K562 (cell line): ENCODE results near the gene TRPM2. TPM values are rescaled to one million over a fixed set of nuclear protein-coding genes. Genes with fewer than 3 reads are reported as not detected.

Experiments used
- ATAC-seq: fragments of 200-7000 bp; cut with Tn5 transposase; 3 replicates; pipeline ENCODE4 v1.9.1; 2020; ENCODE audit warnings: moderate library complexity
- BruUV-seq: library from RNA; stranded (reverse); fragments of 400-500 nt; replicated peaks from 2 replicates; lab custom pipeline; 2021; lab: Mats Ljungman, UMichigan
- CTCF ChIA-PET: fragments of 300-600 bp; formaldehyde crosslinking; extraction: SDS; loops from one replicate; lab custom pipeline; 2021; ENCODE audit warnings: low intra/inter-chr PET ratio; lab: Yijun Ruan, JAX
- POLR2A ChIA-PET: fragments of 300-600, 350-650 bp; sonication (Branson Sonifier 250); formaldehyde crosslinking; extraction: SDS; loops from one replicate; lab custom pipeline; 2021; ENCODE audit warnings: antibody characterized with exemption, inconsistent platforms; lab: Yijun Ruan, JAX
- DNase-seq, 4 experiments: peaks; one replicate each; pipeline versions ENCODE4 v3.0.0 to v3.0.0-alpha.2; 2011 to 2018; ENCODE audit warnings: low spot score in 3 of 4, mixed read lengths in 3 of 4; ENCODE audit errors: extremely low read depth in 1 of 4
- FAIRE-seq: peaks from 2 replicates; lab custom pipeline; 2011; peaks lifted over from hg19 to GRCh38; lab: Jason Lieb, UNC
- H2AFZ ChIP-seq: 2 replicates; pipeline ENCODE4 v1.6.0; 2011; ENCODE audit warnings: low read depth, low read length, control low read depth, inconsistent platforms
- H3K27ac ChIP-seq: fragments of 200-600 bp; 3 replicates; pipeline ENCODE4 v1.8.0; 2011; ENCODE audit warnings: low read depth, mild to moderate bottlenecking, control low read depth, inconsistent platforms, low read length, moderate library complexity, mixed read lengths; ENCODE audit errors: extremely low read depth
- H3K27me3 ChIP-seq, 2 experiments: fragments of 300-600 bp in 1 of 2; 2 replicates in 1 of 2; 3 replicates in 1 of 2; pipeline versions ENCODE4 v1.6.0 to v1.8.0; 2011; ENCODE audit warnings: inconsistent platforms in 2 of 2, low read length in 2 of 2, mild to moderate bottlenecking in 1 of 2, mixed read lengths in 1 of 2, moderate library complexity in 1 of 2; ENCODE audit not compliant: control insufficient read depth in 2 of 2, insufficient read depth in 2 of 2
- H3K36me3 ChIP-seq: fragments of 300-600 bp; 3 replicates; pipeline ENCODE4 v1.8.0; 2011; ENCODE audit warnings: mild to moderate bottlenecking, low read length, inconsistent platforms; ENCODE audit not compliant: control insufficient read depth, insufficient read depth
- H3K4me1 ChIP-seq, 2 experiments: fragments of 200-600 bp in 1 of 2; replicated peaks in 1 of 2; 2 replicates in 1 of 2; 3 replicates in 1 of 2; pipeline versions ENCODE4 v1.5.1 to v1.8.0; 2011; ENCODE audit warnings: inconsistent platforms in 2 of 2, low read length in 2 of 2, mild to moderate bottlenecking in 1 of 2, mixed read lengths in 1 of 2, moderate library complexity in 1 of 2; ENCODE audit not compliant: control insufficient read depth in 2 of 2, insufficient read depth in 2 of 2
- H3K4me2 ChIP-seq: 2 replicates; pipeline ENCODE4 v1.6.1; 2011; ENCODE audit warnings: low read length, control low read depth, inconsistent platforms, mixed read lengths; ENCODE audit not compliant: insufficient read depth
- H3K4me3 ChIP-seq: fragments of 200-600 bp; sonication (generic), shearing (Covaris generic); 2 replicates; pipeline ENCODE4 v1.5.1; 2016; ENCODE audit warnings: control low read depth, inconsistent platforms
- H3K79me2 ChIP-seq: fragments of 200-600 bp; 3 replicates; pipeline ENCODE4 v1.8.0; 2011; ENCODE audit warnings: low read length, inconsistent platforms; ENCODE audit not compliant: control insufficient read depth, insufficient read depth
- H3K9ac ChIP-seq, 2 experiments: 2 replicates each; pipeline versions ENCODE4 v1.6.0 to v1.6.1; 2011; ENCODE audit warnings: low read depth in 2 of 2, low read length in 2 of 2, control low read depth in 1 of 2, inconsistent platforms in 1 of 2, mild to moderate bottlenecking in 1 of 2, mixed read lengths in 1 of 2; ENCODE audit not compliant: insufficient read depth in 1 of 2
- H3K9me1 ChIP-seq: one replicate; pipeline ENCODE4 v1.6.0; 2011; ENCODE audit warnings: inconsistent platforms, mild to moderate bottlenecking, low read length, moderate library complexity; ENCODE audit not compliant: control insufficient read depth, insufficient read depth
- H3K9me3 ChIP-seq: replicated peaks from 2 replicates; pipeline ENCODE4 v1.5.1; 2011; ENCODE audit warnings: low read depth, low read length, inconsistent platforms; ENCODE audit not compliant: control insufficient read depth, insufficient read depth
- H4K20me1 ChIP-seq: replicated peaks from 2 replicates; pipeline ENCODE4 v1.6.1; 2011; ENCODE audit warnings: low read length, inconsistent platforms, mixed read lengths; ENCODE audit not compliant: control insufficient read depth, insufficient read depth
- MYNN ChIP-seq, 2 experiments: sonication (generic); formaldehyde crosslinking in 1 of 2; IDR thresholded peaks; 2 replicates each; pipeline versions ENCODE4 v1.5.0 to v1.6.1; 2016 to 2020; ENCODE audit warnings: antibody characterized with exemption in 1 of 2, missing genetic modification reagents in 1 of 2
- PTTG1 ChIP-seq: fragments of 450-650 bp; IDR thresholded peaks from 2 replicates; pipeline ENCODE4 v1.6.1; 2016; ENCODE audit warnings: low read depth, mild to moderate bottlenecking, missing genetic modification characterization, missing compliant biosample characterization
- SREBF2 ChIP-seq: sonication (generic); formaldehyde crosslinking; IDR thresholded peaks from 2 replicates; pipeline ENCODE4 v1.4.0; 2020; ENCODE audit warnings: mild to moderate bottlenecking, missing genetic modification reagents
- WGBS: fragments of 100-300 bp; shearing (Covaris generic); methylation state at CpG from one replicate; pipeline ENCODE4 v1.1.6; 2016; ENCODE audit warnings: low coverage, mixed read lengths; ENCODE audit not compliant: insufficient coverage; ENCODE audit errors: missing lambda C conversion rate; 5-methylcytosine and 5-hydroxymethylcytosine counted together
- in situ Hi-C: fragments of 300-500 bp; cut with MboI; formaldehyde crosslinking; loops from 4 replicates; pipeline ENCODE4 v1.15.0; 2018; ENCODE audit warnings: inconsistent platforms, mixed read lengths
- intact Hi-C: fragments of 100-400 bp; cut with micrococcal nuclease; formaldehyde crosslinking; loops from 2 replicates; pipeline ENCODE4 v1.14.2; 2022
- polyA plus RNA-seq, 8 experiments: library from polyadenylated mRNA; depleted of rRNA in 4 of 8; stranded (reverse) in 5 of 8; unstranded in 3 of 8; fragments of >200 nt; fragmentation: Nextera tagmentation in 2 of 8; fragmentation: Illumina TruSeq in 1 of 8; extraction: Ambion mirVana in 2 of 8; extraction: Trizol in 1 of 8; gene quantifications; 2 replicates each; pipeline versions ENCODE4 v1.2.1 to v1.2.3, GENCODE V29; 2011 to 2014; ENCODE audit warnings: inconsistent platforms in 1 of 8, missing spikeins in 1 of 8
- total RNA-seq, 7 experiments: library from RNA; depleted of rRNA in 6 of 7; stranded (reverse); fragments of >200 nt in 6 of 7; fragmentation: Illumina TruSeq in 2 of 7; extraction: Trizol in 2 of 7; gene quantifications; 2 replicates each; pipeline versions ENCODE4 v1.2.1 to v1.2.3, GENCODE V29; 2011 to 2021; ENCODE audit warnings: low replicate concordance in 1 of 7
- TF ChIP-seq, protein P1 (sequence below): sonication (generic); formaldehyde crosslinking; IDR thresholded peaks from 2 replicates; pipeline ENCODE4 v1.8.0; 2023; ENCODE audit warnings: mild to moderate bottlenecking, missing genetic modification reagents

The TRPM2 gene
- total and polyA plus RNA-seq, 9 of the 15 experiments (the other 6 are each of a cell fraction or from before 2014, with no cell fraction given), result 0.33 to 2.1 (median 0.98) TPM; not detected in 2

GRCh38 chr21:44443291-44443890, 90.0 kb downstream of the TRPM2 start:
- no peak overlapping the region for H2AFZ ChIP-seq
- intact Hi-C loops (no loop called here), in situ Hi-C loops (no loop called here)
- H3K4me1 ChIP-seq, result peaks cover 0 to 25% of the 10 kb centered on the region in 2 experiments; a peak in 1 of 5 replicates
- peaks cover 29 to 83% of the 10 kb centered on the region in 2 experiments for H3K27me3 ChIP-seq
- DNase-seq (no peak), ATAC-seq (no peak), FAIRE-seq (no peak)
- no peaks in the 10 kb centered on the region; the same call in 1 of the 2 replicates for H3K9me3 ChIP-seq
- no peak overlapping the region for H3K4me2 ChIP-seq
- no peaks in the 10 kb centered on the region for H3K79me2 ChIP-seq
- H3K36me3 ChIP-seq, result no peaks in the 10 kb centered on the region
- H3K4me3 ChIP-seq, result no peak overlapping the region
- peaks cover 4% of the 10 kb centered on the region; the same call in 1 of the 2 replicates for H4K20me1 ChIP-seq
- no TSS peak for BruUV-seq
- WGBS, result 2% methylated on average over 17 of the region's 17 CpGs
- CTCF ChIA-PET, result interaction anchor here (0.6 kb wide), 1 partner anchor 359 kb away, joined by 3 read pairs; no protein-coding TSS in a partner anchor
- TF ChIP-seq PTTG1 (no peak), SREBF2 (CRISPR knock-in tag) (no peak), MYNN (IDR thresholded peaks at IDR 0.05) (peak; percentile 87; the same call in 1 of the 2 replicates), MYNN (CRISPR knock-in tag; IDR thresholded peaks at IDR 0.05) (no peak)
- TF ChIP-seq, protein P1, sequence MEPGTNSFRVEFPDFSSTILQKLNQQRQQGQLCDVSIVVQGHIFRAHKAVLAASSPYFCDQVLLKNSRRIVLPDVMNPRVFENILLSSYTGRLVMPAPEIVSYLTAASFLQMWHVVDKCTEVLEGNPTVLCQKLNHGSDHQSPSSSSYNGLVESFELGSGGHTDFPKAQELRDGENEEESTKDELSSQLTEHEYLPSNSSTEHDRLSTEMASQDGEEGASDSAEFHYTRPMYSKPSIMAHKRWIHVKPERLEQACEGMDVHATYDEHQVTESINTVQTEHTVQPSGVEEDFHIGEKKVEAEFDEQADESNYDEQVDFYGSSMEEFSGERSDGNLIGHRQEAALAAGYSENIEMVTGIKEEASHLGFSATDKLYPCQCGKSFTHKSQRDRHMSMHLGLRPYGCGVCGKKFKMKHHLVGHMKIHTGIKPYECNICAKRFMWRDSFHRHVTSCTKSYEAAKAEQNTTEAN, result peak; percentile 97
- no peaks in the 10 kb centered on the region for H3K9me1 ChIP-seq
- H3K27ac ChIP-seq, result no peak overlapping the region
- POLR2A ChIA-PET, result interaction anchor here (0.9 to 2.7 kb wide), 2 partner anchors 11 to 276 kb away, joined by 3 to 15 read pairs; no protein-coding TSS in a partner anchor
- H3K9ac ChIP-seq, result peak overlapping the region in 1 of 2 experiments; percentile 35; a peak in 1 of 4 replicates
